Left lung (tissue), 10 donors: ENCODE data around the gene TPK1. TPM values are rescaled to one million over a fixed set of nuclear protein-coding genes. Genes with fewer than 3 reads are reported as not detected.

ENCODE experiments used
- ATAC-seq: fragments of 200-7000 bp; cut with Tn5 transposase; one replicate; pipeline ENCODE4 v1.9.1; 2020; ENCODE audit warnings: moderate library complexity
- DNase-seq, 4 donors: peaks; one replicate each; pipeline ENCODE4 v3.0.0-alpha.2; 2013 to 2020
- H3K27ac ChIP-seq, 2 donors: fragments of 200-600 bp; sonication (generic) in 1 of 2; one replicate each; pipeline versions ENCODE4 v1.5.0 to v1.8.0; 2020 to 2021
- H3K27me3 ChIP-seq, 2 donors: fragments of 200-600 bp; sonication (generic) in 1 of 2; one replicate each; pipeline versions ENCODE4 v1.5.0 to v1.8.0; 2020 to 2021
- H3K36me3 ChIP-seq, 2 donors: fragments of 200-600 bp; sonication (generic) in 1 of 2; one replicate each; pipeline versions ENCODE4 v1.5.0 to v1.8.0; 2020 to 2021
- H3K4me1 ChIP-seq, 2 donors: fragments of 200-600 bp; one replicate each; pipeline ENCODE4 v1.8.0; 2021
- H3K4me3 ChIP-seq, 2 donors: fragments of 200-600 bp; sonication (generic) in 1 of 2; one replicate each; pipeline versions ENCODE4 v1.5.0 to v1.8.0; 2020 to 2021; ENCODE audit warnings: mild to moderate bottlenecking in 1 of 2
- H3K9me3 ChIP-seq, 2 donors: fragments of 200-600 bp; sonication (generic) in 1 of 2; one replicate each; pipeline versions ENCODE4 v1.5.0 to v1.8.0; 2020 to 2021
- CTCF ChIP-seq, 2 donors: fragments of 200-600 bp; sonication (generic) in 1 of 2; IDR thresholded peaks; one replicate each; pipeline versions ENCODE4 v1.5.0 to v1.8.0; 2021; ENCODE audit warnings: antibody characterized with exemption in 2 of 2
- intact Hi-C, 2 donors: fragments of 100-400 bp; cut with DNase I; formaldehyde crosslinking; loops; one replicate each; pipeline versions ENCODE4 v1.11.2 to v1.14.2; 2022
- polyA plus RNA-seq, 6 donors: library from polyadenylated mRNA; unstranded; fragments of 120-200 nt; gene quantifications; one replicate each; pipeline ENCODE4 v1.2.1, GENCODE V29; 2013; ENCODE audit not compliant: insufficient read length in 6 of 6
- total RNA-seq, 2 donors: library from RNA; stranded (reverse); fragmentation: NEBNext Ultra II Directional; extraction: Animal tissue kit (Norgen Biotek cat#: 25700); gene quantifications; one replicate each; pipeline ENCODE4 v1.2.1, GENCODE V29; 2021
- donor health status: DM: no; HTN: yes; CAD: no.
- donor health status: DM: no; HTN: no; CAD: no.

Gene TPK1
- total and polyA plus RNA-seq, 8 donors = 4.1 to 15.5 (median 4.8) TPM

- no peak for TF ChIP-seq CTCF (IDR thresholded peaks at IDR 0.05)
- ATAC-seq (no peak), DNase-seq (no peak)
- H3K9me3 ChIP-seq = peaks cover 0 to 7% of the 10 kb centered on the region in 2 donors
- no peak overlapping the region for H3K27ac ChIP-seq
- intact Hi-C loops = no loop called here
- no peaks in the 10 kb centered on the region for H3K36me3 ChIP-seq
- H3K4me1 ChIP-seq = no peaks in the 10 kb centered on the region
- no peak overlapping the region for H3K4me3 ChIP-seq
- H3K27me3 ChIP-seq = no peaks in the 10 kb centered on the region
Measured at GRCh38 chr7:144629011-144629410, 206.8 kb downstream of the TPK1 start.

- no peaks in the 10 kb centered on the region for H3K27me3 ChIP-seq
- H3K27ac ChIP-seq = no peak overlapping the region
- TF ChIP-seq CTCF (IDR thresholded peaks at IDR 0.05) = no peak
- ATAC-seq (no peak), DNase-seq (no peak)
- no peaks in the 10 kb centered on the region for H3K36me3 ChIP-seq
- H3K4me1 ChIP-seq = no peaks in the 10 kb centered on the region
- intact Hi-C loops = no loop called here
- H3K4me3 ChIP-seq = no peak overlapping the region
- peaks cover 0 to 7% of the 10 kb centered on the region in 2 donors for H3K9me3 ChIP-seq
Measured at GRCh38 chr7:144628176-144628575, 207.7 kb downstream of the TPK1 start.

GRCh38 chr7:144622745-144623144, 213.1 kb downstream of the TPK1 start:
- H3K27ac ChIP-seq = no peak overlapping the region
- DNase-seq (no peak), ATAC-seq (no peak)
- no peak for TF ChIP-seq CTCF (IDR thresholded peaks at IDR 0.05)
- peaks cover 0 to 9% of the 10 kb centered on the region in 2 donors for H3K9me3 ChIP-seq
- H3K4me3 ChIP-seq = no peak overlapping the region
- no peaks in the 10 kb centered on the region for H3K36me3 ChIP-seq
- no peaks in the 10 kb centered on the region for H3K4me1 ChIP-seq
- intact Hi-C loops = no loop called here
- H3K27me3 ChIP-seq = no peaks in the 10 kb centered on the region

- Histone ChIP-seq H3K36me3 (no peaks in the 10 kb centered on the region), H3K27me3 (no peaks in the 10 kb centered on the region), H3K4me3 (no peak overlapping the region), H3K9me3 (no peaks in the 10 kb centered on the region), H3K27ac (no peak overlapping the region), H3K4me1 (no peaks in the 10 kb centered on the region)
- TF ChIP-seq CTCF (IDR thresholded peaks at IDR 0.05) = no peak
- no peak for DNase-seq
- intact Hi-C loops = no loop called here
- no peak for ATAC-seq
Measured at GRCh38 chr7:144606261-144606660, 229.6 kb downstream of the TPK1 start.

- TF ChIP-seq CTCF (IDR thresholded peaks at IDR 0.05) = no peak
- Histone ChIP-seq H3K4me3 (no peak overlapping the region), H3K9me3 (peaks cover 4 to 40% of the 10 kb centered on the region in 2 donors), H3K27ac (no peak overlapping the region), H3K4me1 (no peaks in the 10 kb centered on the region), H3K36me3 (no peaks in the 10 kb centered on the region), H3K27me3 (no peaks in the 10 kb centered on the region)
- ATAC-seq (no peak), DNase-seq (no peak)
- intact Hi-C loops = no loop called here
Measured at GRCh38 chr7:144596953-144597352, 238.9 kb downstream of the TPK1 start.
